GM18870 (cell line): ENCODE data around the gene MYO7A.

Experiments
- ATAC-seq: cut with Tn5 transposase; IDR thresholded peaks from one replicate; pipeline ENCODE4 v1.9.1; 2021; ENCODE audit warnings: moderate library complexity; ENCODE audit not compliant: unreplicated experiment

The MYO7A gene

GRCh38 chr11:77144857-77145428 is 16.9 kb downstream of the MYO7A start:
- ATAC-seq, result no peak

GRCh38 chr11:77146261-77147035 is 18.4 kb downstream of the MYO7A start:
- no peak for ATAC-seq

- ATAC-seq, result no peak
Measured at GRCh38 chr11:77147036-77147315, 18.9 kb downstream of the MYO7A start.

- no peak for ATAC-seq
Measured at GRCh38 chr11:77147668-77148321, 19.7 kb downstream of the MYO7A start.

GRCh38 chr11:77148963-77149715 is 21.1 kb downstream of the MYO7A start:
- no peak for ATAC-seq

GRCh38 chr11:77149716-77150392 is 21.8 kb downstream of the MYO7A start:
- no peak for ATAC-seq

- ATAC-seq, result no peak
Measured at GRCh38 chr11:77150836-77151235, 22.8 kb downstream of the MYO7A start.

GRCh38 chr11:77151804-77152509 is 23.9 kb downstream of the MYO7A start:
- ATAC-seq, result no peak

GRCh38 chr11:77152846-77153245 is 24.8 kb downstream of the MYO7A start:
- no peak for ATAC-seq

GRCh38 chr11:77153276-77154185 is 25.5 kb downstream of the MYO7A start:
- ATAC-seq, result no peak

GRCh38 chr11:77154381-77155081 is 26.5 kb downstream of the MYO7A start:
- ATAC-seq, result no peak

- no peak for ATAC-seq
Measured at GRCh38 chr11:77155082-77155475, 27.0 kb downstream of the MYO7A start.

- no peak for ATAC-seq
Measured at GRCh38 chr11:77155556-77156130, 27.6 kb downstream of the MYO7A start.

- ATAC-seq, result no peak
Measured at GRCh38 chr11:77156396-77157195, 28.6 kb downstream of the MYO7A start.

- ATAC-seq, result no peak
Measured at GRCh38 chr11:77158041-77158695, 30.1 kb downstream of the MYO7A start.

GRCh38 chr11:77159219-77159936 is 31.3 kb downstream of the MYO7A start:
- ATAC-seq, result no peak
